ENCODE data around the gene RPS6KC1.

DNA sequence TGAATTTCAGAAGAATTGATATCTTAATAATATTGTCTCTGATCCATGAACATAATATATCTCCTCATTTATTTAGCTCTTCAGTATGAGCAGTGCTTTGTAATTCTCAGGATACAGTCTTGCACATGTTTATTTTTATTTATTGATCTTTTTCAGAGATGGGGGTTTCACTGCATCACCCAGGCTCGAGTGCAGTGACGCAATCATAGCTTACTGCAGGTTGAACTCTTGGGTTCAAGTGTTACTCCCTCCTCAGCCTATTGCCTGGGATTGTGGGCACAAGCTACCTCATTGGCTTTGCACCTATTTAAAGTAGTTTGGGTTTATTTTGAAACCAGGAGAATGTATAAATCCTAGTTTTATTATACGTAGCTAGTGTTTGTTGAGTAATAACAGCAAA lies 4.7 kb downstream of the RPS6KC1 start:
- TF ChIP-seq, protein P1, sequence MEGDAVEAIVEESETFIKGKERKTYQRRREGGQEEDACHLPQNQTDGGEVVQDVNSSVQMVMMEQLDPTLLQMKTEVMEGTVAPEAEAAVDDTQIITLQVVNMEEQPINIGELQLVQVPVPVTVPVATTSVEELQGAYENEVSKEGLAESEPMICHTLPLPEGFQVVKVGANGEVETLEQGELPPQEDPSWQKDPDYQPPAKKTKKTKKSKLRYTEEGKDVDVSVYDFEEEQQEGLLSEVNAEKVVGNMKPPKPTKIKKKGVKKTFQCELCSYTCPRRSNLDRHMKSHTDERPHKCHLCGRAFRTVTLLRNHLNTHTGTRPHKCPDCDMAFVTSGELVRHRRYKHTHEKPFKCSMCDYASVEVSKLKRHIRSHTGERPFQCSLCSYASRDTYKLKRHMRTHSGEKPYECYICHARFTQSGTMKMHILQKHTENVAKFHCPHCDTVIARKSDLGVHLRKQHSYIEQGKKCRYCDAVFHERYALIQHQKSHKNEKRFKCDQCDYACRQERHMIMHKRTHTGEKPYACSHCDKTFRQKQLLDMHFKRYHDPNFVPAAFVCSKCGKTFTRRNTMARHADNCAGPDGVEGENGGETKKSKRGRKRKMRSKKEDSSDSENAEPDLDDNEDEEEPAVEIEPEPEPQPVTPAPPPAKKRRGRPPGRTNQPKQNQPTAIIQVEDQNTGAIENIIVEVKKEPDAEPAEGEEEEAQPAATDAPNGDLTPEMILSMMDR (IDR thresholded peaks at IDR 0.05), result no peak
- TF ChIP-seq POLR2A (IDR thresholded peaks at IDR 0.05), result no peak

Measured in sigmoid colon (tissue), 3 donors.